GM19397 (cell line): ENCODE measurements around the gene LRIT1.
"Not testable (repeated sequence)": the region's sequence is repeated elsewhere in the genome, so short reads cannot be mapped to it uniquely, and the experiment has no call there.

ENCODE experiments used
- ATAC-seq: cut with Tn5 transposase; IDR thresholded peaks from one replicate; pipeline ENCODE4 v1.9.1; 2021; ENCODE audit warnings: mild to moderate bottlenecking, moderate library complexity; ENCODE audit not compliant: unreplicated experiment

LRIT1 gene, protein sequence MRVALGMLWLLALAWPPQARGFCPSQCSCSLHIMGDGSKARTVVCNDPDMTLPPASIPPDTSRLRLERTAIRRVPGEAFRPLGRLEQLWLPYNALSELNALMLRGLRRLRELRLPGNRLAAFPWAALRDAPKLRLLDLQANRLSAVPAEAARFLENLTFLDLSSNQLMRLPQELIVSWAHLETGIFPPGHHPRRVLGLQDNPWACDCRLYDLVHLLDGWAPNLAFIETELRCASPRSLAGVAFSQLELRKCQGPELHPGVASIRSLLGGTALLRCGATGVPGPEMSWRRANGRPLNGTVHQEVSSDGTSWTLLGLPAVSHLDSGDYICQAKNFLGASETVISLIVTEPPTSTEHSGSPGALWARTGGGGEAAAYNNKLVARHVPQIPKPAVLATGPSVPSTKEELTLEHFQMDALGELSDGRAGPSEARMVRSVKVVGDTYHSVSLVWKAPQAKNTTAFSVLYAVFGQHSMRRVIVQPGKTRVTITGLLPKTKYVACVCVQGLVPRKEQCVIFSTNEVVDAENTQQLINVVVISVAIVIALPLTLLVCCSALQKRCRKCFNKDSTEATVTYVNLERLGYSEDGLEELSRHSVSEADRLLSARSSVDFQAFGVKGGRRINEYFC

DNA sequence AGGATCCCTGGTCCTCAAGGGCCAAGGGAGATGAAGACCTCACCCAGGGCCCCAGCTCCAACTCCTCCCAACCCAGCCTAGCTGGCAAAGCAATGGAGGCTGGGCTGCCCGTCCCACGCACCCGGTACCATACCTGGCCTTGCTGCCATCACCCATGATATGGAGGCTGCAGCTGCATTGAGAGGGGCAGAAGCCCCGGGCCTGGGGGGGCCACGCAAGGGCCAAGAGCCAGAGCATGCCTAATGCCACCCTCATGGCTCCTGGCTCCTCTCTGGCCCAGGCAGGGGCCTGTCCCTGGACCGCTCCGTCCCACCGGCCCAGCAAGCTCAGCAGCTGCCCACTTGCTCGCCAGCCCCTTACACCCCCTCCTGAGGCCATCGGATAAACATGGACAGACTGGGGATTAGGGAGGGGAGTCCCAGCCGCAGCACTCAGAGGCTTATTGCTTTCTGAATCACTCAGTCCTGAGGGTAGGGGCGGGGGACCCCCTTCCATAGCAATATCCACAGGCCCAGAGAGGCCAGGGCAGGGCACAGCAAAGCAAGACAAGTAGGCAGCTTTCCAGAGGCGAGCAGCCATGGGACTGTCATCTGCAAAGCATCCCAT lies at the start of gene LRIT1:
LRIT1 (minus strand) TSS at position 362 of the 606 bp plus-strand sequence; CDS start at position 255, 107 bp downstream.
- ATAC-seq = no peak

DNA sequence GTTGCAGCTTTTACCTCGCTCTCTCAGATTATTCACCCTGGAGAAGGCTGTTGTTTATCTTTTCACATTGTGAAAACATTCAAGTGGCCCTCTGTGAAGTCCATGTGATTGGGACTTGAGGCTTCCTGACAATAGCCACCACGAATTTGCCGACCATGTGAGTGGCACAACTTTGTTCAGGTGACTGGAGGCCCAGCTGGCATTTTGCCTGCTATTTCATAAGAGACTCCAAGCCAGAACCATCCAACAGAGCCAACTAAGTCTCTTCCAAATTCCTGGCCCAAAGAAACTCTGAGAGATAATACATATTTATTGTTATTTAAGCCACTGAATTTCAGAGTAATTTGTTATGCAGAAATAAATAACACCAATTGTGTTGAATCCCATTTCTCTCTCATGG lies 48.9 kb upstream of the LRIT1 start:
- ATAC-seq = no peak

DNA sequence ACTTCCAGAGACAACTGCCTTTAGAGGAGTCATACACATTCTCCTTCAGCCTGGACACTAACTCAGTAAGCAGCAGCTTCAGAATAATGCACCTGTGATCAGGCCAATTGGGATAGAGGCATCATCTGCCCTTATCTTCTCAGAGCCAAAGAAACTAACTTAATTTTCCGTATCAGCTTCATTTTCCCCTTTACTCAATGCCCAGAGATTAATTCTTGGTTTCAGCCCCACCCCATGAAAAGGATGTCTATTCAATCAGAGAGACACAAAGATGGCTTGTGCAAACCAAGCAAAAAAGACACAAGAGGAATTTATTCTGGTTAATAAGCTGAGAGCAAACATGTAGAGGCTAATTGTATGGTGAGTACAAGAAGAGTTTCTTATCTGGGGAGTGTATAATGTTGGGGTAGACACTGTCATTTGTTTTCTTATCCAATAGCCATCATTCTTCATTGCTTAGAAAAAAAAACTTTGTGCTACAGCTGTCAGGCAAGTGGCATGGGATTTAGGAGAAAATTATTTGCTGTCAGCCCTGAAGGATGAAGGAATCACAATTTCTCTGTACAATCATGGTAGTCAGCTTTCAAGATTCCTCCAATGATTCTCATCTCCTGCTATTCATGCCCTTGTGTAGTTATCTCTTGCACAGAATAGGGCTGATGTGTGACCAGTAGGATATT lies 48.3 kb upstream of the LRIT1 start:
- ATAC-seq = no peak

DNA sequence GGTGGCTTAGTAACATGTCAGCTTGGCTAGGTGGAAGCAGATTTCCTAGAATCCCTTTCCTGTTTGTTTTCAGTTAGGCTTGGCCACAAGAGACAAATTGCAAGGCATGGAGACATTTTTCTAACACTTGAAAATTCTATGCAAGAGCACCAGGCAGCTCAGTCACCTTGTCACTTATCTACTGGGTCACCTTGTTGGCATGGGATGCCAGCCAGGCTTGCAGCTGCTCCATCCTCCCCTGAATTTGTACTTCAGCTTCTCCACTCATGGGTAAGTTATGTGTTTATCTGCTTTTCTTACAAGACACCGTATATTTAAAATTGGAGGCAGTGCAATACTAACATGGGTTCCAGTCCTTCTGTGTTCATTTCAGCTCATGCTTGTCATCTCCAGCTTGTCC lies 46.8 kb upstream of the LRIT1 start:
- no peak for ATAC-seq

DNA sequence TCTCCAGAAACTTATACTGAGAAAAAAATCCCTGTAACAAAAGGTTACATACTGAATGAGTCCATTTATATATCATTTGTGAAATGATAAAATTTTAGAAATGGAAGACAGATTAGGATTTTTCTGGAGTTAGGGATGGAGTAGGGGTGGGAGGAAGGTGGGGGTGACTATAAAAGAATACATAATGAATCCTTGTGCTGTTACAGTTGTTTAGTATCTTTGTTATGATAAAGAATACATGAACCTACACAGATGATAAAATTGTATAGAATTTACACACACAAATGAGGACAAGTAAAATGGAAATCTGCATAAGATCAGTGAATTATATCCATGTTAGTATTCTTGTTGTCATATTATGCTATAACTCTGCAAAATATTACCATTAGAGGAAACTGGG lies 45.3 kb upstream of the LRIT1 start:
- no peak for ATAC-seq

DNA sequence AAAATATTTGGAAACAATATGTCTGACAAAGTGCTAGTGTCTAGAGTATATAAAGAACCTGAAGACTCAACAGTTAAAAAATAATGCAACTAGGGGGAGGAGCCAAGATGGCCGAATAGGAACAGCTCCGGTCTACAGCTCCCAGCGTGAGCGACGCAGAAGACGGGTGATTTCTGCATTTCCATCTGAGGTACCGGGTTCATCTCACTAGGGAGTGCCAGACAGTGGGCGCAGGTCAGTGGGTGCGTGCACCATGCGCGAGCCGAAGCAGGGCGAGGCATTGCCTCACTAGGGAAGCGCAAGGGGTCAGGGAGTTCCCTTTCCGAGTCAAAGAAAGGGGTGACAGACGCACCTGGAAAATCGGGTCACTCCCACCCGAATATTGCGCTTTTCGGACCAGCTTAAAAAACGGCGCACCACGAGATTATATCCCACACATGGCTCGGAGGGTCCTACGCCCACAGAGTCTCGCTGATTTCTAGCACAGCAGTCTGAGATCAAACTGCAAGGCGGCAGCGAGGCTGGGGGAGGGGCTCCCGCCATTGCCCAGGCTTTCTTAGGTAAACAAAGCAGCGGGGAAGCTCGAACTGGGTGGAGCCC lies 38.6 kb upstream of the LRIT1 start:
- ATAC-seq = not testable (repeated sequence)

DNA sequence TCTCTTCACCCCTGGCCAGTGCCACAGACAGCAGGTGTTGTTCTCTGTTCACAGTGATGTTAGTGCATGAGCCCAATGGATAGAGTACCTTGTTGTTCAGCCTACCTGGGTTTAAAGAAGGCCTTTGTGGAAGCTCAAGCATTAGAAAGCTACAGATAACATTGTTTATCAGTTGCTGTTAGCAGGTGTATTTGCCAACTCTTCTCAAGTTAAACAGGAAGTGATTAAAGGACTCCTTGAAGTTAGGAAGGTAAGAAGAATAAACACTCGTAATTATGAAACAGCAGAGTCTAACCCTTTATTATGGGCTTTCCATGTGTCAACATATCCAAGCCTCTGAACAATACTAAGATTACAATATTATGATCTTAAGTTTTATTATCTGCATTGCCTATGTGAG lies 29.4 kb upstream of the LRIT1 start:
- ATAC-seq = no peak

DNA sequence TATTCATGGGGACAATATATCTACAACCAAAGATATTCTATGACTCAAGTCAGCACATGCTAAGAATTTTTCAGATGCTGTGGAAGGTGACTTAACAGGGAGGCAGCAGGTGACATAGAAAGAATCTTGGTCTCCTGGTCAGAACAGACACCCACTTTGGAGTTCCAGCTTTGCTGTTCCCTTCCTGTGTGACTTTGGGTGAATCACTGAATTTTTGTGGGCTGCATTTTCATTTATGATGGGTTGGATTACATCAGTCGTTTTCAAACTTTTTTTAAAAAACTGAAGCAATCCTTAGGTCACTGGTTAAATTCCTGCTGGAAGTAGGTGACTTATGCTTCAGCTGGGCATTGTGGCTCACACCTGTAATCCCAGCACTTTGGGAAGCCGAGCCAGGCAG lies 28.4 kb upstream of the LRIT1 start:
- no peak for ATAC-seq

DNA sequence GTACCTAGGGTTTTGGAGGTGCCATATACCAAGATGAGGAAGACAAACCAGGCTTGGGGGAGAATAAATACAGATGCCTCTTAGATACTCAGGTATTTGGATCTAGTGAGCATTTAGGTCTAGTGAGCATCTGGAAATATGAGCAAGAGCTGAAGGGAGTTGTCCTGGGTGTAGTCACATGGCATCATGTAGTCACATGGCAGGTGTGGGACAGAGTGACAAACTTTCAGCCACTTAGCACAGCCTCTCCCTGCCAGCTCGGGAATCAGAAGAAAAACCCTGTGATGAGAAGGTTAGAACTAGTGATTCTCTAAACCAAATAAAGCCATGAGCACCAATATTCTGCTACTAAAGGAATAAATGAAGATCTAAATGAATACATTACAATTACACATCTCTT lies 27.8 kb upstream of the LRIT1 start:
- ATAC-seq = no peak

DNA sequence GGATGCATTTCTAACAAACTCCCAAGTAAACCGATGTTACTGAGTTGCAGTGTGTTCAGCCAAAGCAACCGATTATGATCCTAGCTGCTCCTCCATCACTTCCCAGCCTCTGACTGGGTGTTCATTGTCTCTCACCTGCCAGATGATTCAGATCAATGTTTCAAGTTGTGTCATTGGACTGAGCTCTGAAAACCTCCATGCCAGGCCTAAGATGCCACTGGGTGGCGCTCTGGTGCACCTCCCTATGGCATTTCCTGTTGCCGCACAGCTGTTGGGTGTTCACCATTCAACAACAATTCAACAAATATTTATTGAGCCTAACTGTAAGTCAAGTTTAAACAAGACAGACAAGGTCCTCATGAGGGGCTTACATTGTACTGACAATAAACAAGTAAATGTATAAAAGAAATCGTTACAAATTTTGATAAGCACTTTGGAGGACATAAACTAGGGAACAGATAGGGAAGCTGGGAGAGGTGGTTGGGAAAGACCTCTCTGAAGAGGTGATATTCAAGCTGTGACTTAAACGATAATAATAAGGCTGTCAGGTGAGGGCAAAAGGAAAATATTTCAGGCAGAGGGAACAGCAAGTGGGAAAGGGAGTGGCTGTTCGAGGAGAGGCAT lies 26.3 kb upstream of the LRIT1 start:
- no peak for ATAC-seq

DNA sequence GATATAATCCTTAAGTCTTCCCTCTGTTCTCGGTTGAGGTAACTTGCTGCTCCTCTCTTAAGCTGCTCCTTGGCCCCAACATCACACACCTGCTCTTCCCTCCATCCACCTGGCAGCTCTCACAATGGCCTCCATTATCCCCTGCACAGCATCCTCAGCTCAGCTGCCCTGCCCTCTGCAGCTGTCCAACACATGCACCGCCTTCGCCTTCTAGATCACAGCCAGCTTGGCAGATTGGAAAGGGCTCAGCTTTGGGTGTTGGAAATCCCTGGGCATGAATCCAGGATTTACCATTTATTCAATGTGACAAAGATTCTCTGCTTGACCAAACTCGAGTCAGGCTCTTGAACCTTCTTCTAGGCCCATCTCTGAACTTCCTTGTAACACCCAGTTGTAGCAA lies 24.1 kb upstream of the LRIT1 start:
- no peak for ATAC-seq

DNA sequence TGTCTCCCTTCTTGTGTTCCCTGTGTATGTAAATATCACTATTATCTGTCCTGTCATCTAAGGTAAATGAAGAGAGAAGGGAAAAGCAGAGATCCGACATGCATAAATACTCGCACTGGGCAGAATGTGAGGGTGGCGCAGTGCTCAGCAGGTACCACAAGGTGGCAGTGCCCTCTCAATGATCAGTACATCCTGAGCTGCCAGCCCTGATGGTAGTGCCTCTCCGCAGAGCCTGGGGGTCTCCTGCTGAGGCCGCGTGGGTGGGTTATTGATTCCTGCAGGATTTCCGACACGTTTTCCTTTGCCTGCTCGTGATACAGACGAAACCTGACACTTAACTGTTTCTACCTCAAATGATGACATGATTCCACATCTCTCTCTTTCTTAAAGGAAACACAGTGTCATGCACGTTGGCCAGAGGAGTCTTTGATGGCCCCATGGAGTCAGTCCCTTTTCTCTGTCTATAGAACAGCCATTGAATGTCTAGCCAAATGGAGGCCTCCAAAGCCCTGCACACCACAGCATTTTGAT lies 23.3 kb upstream of the LRIT1 start:
- peak; percentile 90 for ATAC-seq

DNA sequence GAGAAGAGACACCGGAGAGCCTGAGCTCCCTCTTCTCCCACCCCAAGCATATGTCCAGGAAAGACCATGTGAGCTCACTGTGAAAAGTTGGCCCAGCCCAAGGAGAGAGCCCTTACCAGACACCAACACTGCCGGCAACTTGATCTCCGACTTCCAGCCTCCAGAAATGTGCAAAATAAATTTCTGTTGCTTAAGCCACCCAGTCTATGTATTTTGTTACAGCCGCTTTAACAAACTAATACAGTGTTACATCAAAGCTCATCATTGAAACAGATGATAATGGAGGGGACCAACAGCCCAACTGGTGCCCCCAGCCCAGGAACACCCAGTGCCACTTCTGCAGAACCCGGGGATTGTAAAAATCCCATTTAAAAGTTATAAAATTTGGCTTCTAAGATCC lies 22.4 kb upstream of the LRIT1 start:
- ATAC-seq = no peak

DNA sequence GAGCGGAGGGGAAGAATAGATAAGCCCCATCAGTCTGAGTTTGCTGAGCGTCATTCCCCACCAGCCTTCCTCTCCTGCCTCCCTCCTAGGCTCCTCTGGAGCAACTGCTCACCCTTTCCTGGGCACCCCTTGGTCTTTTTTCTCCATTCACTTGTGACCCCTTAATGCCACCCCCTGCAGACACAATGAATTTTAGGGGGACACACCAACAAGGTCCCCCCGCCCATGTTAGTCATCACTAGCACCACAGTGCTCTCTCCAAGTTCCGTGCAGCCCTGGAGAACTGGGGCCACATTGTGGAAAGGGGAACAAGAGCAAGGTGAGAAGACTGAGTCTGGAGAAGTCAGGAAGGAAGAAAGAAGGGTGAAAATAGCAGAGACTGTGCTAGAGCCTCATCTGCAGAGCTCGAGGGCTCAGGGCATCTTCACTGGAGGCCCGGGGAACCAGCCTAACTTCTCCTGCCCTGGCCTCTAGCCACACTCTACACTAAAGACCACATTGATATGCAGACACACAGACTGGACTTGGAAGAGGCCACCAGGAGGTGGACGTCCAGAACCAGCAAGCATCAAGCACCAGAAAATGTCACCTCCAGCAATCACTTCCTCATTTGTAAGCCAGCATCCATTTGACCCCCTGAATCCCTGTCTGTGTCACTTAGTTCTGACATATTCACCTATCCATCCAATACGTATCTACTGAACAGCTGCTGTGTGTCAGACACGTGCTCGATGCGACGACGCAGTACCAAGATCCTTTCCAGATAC lies 21.0 kb upstream of the LRIT1 start:
- no peak for ATAC-seq

DNA sequence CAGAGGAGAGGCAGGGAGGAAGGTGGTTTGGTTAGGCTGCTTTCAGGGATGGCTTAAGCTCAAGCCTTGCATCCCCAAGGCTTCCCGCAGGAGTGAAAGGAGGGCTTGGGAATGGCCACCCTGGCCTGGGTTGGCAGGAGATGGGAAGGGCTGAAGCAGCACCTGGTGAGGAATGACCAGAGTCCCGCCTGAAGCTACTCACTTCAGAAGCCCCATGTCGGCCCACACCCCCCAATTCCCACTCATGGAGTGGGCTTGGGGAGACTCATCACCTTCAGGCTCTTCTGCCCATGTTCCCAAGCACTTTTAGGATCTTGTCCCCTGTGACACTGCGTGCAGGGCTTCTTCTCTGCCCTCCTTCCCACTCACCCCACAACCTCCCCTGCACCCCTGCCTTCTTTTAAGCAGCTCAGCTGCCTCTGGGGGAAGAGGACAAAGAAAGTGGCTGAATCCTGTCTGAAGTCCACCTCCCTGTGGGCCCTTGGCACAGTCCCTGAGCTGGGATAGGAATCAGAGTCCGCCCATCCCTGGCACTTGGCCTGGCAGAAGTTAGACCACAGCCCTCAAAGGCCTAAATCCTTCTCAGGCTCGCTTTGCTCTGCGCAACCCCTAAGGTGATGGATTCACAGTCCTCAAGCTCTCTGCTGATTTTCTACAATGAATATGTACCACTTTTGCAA lies 20.0 kb upstream of the LRIT1 start:
- ATAC-seq = no peak

DNA sequence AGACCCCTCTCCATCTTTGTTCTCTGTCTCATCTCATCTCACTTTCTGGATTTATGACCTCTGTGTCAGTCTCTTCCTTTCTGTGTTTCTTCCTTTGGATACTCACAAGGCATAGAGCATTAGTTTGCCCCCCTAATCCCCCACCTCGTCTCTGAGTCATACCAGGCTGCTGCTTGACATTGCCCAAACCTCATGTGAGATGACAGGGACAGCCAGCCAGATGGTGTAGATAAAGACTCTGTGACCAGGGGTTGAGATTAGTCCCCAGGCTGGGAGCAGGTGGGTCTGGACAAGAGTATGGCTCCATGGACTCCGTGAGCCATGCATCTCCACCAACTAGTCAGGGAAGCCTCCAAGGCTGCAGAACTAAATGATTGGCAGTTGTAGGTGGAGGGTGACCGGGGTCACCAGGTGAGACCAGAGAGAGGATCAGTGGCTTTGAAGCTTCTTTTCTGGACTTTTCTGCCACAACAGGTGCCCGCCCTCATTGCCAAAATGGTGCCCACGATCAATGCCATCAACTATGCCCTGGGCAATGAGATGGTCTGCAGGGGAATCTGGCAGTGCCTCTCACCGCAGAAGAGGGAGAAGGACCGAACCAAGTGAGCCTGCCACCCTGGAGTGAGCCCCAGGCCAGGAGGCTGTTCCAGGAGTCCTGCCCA lies 16.8 kb upstream of the LRIT1 start:
- no peak for ATAC-seq

DNA sequence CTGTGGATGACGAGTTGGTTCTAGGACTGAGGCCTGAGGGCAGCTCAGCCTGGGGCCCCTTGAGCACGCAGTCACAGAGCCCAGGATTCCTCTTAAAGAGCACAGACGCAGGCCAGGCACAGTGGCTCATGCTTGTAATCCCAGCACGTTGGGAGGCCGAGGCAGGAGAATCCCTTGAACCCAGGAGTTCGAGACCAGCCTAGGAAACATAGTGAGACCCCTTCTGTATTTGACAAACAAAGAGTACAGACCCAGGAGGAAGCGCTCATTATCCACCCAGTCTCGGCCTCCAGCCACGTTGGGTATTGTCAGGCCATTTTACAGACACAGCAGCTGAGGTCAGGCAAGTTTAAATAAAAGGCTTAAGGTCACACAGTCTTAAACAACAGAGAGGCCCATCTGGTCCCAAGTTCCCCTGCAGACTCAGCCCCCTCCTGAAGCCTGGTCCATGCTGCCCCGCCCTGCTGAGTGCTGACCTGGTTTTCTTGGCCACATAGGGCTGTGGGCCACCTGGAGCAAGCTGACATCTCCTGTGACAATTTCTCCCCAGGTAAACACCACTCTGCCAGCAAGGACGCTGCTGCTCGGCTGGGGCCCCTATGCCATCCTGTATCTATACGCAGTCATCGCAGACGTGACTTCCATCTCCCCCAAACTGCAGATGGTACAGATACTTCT lies 16.1 kb upstream of the LRIT1 start:
- ATAC-seq = no peak
